OCI-LY3 (cell line): ENCODE measurements around the gene NCCRP1.

Experiments used
- H2AFZ ChIP-seq: fragments of 200-600, 300-600 bp; shearing (Covaris generic); 2 replicates; pipeline ENCODE4 v1.6.0; 2014; ENCODE audit warnings: antibody characterized with exemption, low read depth, low read length
- H3K27ac ChIP-seq: fragments of 200-600, 300-600 bp; sonication (generic); 2 replicates; pipeline ENCODE4 v1.5.1; 2014; ENCODE audit warnings: mild to moderate bottlenecking, low read length, moderate library complexity, mixed read lengths
- H3K27me3 ChIP-seq: fragments of 200-600, 300-600 bp; sonication (generic); 2 replicates; pipeline ENCODE4 v1.6.1; 2014; ENCODE audit warnings: low read depth, low read length, mixed read lengths
- H3K36me3 ChIP-seq: fragments of 200-600, 300-600 bp; sonication (generic); replicated peaks from 2 replicates; pipeline ENCODE3; 2014; ENCODE audit warnings: low read depth, low read length, mixed read lengths
- H3K4me1 ChIP-seq: fragments of 300-600, 200-600 bp; sonication (generic); 2 replicates; pipeline ENCODE4 v1.6.1; 2014; ENCODE audit warnings: low read length, mixed read lengths
- H3K4me2 ChIP-seq: fragments of 200-600, 300-600 bp; sonication (generic); 2 replicates; pipeline ENCODE4 v1.6.1; 2014; ENCODE audit warnings: low read length, mixed read lengths
- H3K4me3 ChIP-seq: fragments of 300-600, 200-600 bp; sonication (generic); 2 replicates; pipeline ENCODE4 v1.5.1; 2014; ENCODE audit warnings: antibody characterized with exemption, mild to moderate bottlenecking, low read length, moderate library complexity
- H3K79me2 ChIP-seq: fragments of 300-600, 200-600 bp; shearing (Covaris generic); 2 replicates; pipeline ENCODE4 v1.6.1; 2014; ENCODE audit warnings: mild to moderate bottlenecking, low read length, mixed read lengths
- H3K9ac ChIP-seq: fragments of 300-600, 200-600 bp; shearing (Covaris generic); 2 replicates; pipeline ENCODE4 v1.6.0; 2014; ENCODE audit warnings: mild to moderate bottlenecking, low read length, moderate library complexity
- H3K9me3 ChIP-seq: fragments of 200-600, 300-600 bp; shearing (Covaris generic); 2 replicates; pipeline ENCODE4 v1.6.1; 2014; ENCODE audit warnings: low read length, mixed read lengths; ENCODE audit not compliant: insufficient read depth
- H4K20me1 ChIP-seq: fragments of 200-600, 300-600 bp; sonication (generic); 2 replicates; pipeline ENCODE4 v1.6.1; 2016; ENCODE audit warnings: low read length, mixed read lengths; ENCODE audit not compliant: insufficient read depth
- EZH2phosphoT487 ChIP-seq: fragments of 200-600 bp; shearing (Covaris generic); IDR thresholded peaks from 2 replicates; pipeline ENCODE4 v1.6.1; 2018; ENCODE audit warnings: antibody characterized with exemption, mixed run types, low read depth
- TF ChIP-seq, protein P1 (sequence below): fragments of 200-600, 300-600 bp; sonication (generic); IDR thresholded peaks from 2 replicates; pipeline ENCODE4 v1.5.1; 2014; ENCODE audit warnings: antibody characterized with exemption, low read length, low read depth

NCCRP1 gene

DNA sequence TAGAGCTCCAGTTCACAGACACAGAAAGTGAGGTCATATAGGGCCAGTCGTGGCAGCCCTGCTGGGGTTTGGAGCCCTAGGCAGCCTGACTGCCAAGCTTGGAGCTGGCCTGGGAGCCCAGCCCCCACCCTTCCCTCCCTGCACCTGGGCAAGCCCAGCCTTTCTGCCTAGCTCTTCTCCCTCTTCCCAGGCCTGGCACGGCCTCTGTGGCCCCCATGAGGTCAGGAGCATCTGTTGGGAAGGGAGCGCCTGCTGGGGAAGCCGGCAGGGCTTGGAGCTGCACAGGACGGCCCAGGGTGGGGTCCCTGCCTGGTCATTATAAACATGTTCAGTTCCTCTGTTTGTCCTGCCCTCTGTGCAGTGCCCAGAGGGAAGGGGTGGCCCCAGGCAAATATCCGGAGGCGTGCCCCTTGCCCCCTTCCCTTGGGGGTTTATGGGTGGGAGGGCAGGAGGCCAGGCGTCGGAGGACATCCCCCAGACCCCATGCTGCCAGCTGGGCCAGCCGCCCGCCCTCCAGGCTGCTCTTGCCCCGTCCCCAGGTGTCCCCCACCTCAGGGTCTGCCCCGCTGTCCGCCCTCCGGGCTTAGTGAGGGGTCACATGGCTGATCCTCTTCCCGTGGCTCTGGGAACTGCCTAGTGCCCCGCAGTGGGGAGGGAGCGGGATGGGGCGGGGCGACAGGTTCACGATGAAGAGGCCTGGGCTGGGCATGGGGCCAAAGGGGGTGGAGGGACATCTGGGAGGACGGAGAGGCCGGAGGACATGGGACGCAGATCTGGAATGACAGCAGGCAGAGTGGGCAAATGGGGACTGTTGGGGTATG, 30.0 kb upstream of the NCCRP1 start:
- Histone ChIP-seq H3K4me3 (no peak overlapping the region), H3K4me1 (no peaks in the 10 kb centered on the region), H3K4me2 (no peak overlapping the region), H3K9me3 (no peaks in the 10 kb centered on the region), H4K20me1 (peaks cover 8% of the 10 kb centered on the region), H3K27me3 (no peaks in the 10 kb centered on the region), H3K9ac (no peak overlapping the region), H2AFZ (no peak overlapping the region), H3K36me3 (peaks cover 2% of the 10 kb centered on the region), H3K27ac (no peak overlapping the region), H3K79me2 (no peaks in the 10 kb centered on the region)
- TF ChIP-seq, protein P1, sequence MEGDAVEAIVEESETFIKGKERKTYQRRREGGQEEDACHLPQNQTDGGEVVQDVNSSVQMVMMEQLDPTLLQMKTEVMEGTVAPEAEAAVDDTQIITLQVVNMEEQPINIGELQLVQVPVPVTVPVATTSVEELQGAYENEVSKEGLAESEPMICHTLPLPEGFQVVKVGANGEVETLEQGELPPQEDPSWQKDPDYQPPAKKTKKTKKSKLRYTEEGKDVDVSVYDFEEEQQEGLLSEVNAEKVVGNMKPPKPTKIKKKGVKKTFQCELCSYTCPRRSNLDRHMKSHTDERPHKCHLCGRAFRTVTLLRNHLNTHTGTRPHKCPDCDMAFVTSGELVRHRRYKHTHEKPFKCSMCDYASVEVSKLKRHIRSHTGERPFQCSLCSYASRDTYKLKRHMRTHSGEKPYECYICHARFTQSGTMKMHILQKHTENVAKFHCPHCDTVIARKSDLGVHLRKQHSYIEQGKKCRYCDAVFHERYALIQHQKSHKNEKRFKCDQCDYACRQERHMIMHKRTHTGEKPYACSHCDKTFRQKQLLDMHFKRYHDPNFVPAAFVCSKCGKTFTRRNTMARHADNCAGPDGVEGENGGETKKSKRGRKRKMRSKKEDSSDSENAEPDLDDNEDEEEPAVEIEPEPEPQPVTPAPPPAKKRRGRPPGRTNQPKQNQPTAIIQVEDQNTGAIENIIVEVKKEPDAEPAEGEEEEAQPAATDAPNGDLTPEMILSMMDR: no peak
- TF ChIP-seq EZH2phosphoT487: no peak

DNA sequence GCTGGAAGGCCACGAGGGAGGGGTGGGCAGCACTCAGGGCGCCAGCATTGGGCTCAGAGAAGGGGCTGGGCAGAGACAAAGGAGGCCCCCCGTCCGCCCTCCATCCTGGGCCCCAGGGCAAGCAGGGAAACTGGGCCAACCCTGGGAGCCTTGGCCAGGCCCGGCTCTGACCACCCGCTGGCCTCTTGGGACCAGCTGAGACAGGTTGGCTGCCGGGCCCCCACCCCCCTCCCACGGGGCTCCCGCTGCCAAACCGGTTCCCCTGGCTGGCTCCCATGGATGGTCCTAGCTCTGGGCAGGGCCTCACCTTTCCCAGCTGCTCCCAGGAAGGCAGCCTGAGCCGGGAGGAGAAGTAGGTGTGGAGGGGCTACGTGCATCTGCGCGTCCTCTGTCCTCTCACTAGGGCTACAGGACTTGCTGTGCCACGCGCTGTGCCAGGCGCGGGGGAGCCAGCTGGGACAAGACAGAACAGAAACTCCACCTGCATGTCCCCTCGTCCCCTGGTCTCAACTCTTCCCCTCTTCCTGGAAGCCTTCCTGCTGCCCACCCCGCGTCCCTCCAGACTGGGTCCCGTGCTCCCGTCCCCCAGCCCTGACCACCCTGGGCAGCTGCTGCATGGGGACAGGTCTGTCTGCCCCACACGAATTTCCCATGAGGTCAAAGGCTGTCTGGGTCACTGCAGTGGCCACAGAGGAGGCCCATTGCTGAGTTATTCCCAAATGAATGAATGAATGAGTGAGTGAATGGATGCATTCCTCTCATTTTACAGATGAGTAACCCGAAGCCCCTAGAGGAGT, 29.1 kb upstream of the NCCRP1 start:
- H3K9ac ChIP-seq: no peak overlapping the region
- H3K27me3 ChIP-seq: no peaks in the 10 kb centered on the region
- no peaks in the 10 kb centered on the region for H3K9me3 ChIP-seq
- H2AFZ ChIP-seq: no peak overlapping the region
- H3K4me3 ChIP-seq: no peak overlapping the region
- TF ChIP-seq, protein P1: no peak
- TF ChIP-seq EZH2phosphoT487: no peak
- H3K36me3 ChIP-seq: peaks cover 2% of the 10 kb centered on the region
- H3K4me1 ChIP-seq: no peaks in the 10 kb centered on the region
- H3K27ac ChIP-seq: no peak overlapping the region
- no peak overlapping the region for H3K4me2 ChIP-seq
- no peaks in the 10 kb centered on the region for H3K79me2 ChIP-seq
- peaks cover 6% of the 10 kb centered on the region for H4K20me1 ChIP-seq

DNA sequence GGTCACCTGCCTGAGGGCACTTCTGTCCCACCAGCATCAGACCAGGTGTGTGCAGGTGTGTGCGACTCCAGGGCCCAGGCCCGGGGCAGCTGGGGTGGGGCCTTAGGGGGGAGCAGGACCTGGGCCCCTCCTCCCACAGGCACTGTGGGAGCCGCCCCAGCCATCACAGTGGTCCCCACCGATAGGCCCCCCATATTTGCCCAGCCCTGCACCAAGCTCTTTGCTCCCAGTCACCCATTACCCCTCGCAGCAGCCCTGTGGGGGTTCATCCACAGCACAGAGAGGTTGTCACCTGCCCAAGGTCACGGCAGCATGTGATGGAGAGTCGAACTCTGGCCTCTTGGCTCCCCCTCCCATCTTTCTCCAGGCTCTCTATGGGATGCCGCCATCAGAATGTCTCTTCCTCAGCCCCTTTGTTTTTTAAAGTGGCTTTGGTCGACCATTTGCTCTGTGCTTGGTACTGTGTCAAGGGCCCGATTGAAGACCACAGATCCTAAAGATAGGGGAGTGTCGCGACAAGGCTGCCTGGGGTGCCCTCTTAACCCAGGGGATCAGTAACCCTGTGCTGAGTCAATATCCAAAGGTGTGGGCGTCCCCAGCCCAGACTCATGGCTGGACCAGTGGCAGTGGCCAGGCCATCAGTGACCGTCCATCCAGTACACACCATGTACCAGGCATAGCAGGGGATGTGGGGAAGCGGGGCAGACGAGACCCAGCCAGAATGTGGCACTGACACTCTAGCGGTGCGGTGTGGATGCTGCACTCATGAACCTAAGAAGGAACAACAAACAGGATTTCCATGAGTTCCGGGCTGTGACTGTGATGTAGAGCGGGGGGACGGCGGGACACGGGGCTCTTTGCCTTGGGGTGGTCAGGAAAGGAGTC, 28.3 kb upstream of the NCCRP1 start:
- no peak overlapping the region for H3K9ac ChIP-seq
- H3K4me3 ChIP-seq: no peak overlapping the region
- no peak overlapping the region for H3K4me2 ChIP-seq
- peaks cover 2% of the 10 kb centered on the region for H3K36me3 ChIP-seq
- peaks cover 2% of the 10 kb centered on the region; the same call in 1 of the 2 replicates for H4K20me1 ChIP-seq
- no peaks in the 10 kb centered on the region for H3K4me1 ChIP-seq
- no peaks in the 10 kb centered on the region for H3K27me3 ChIP-seq
- H2AFZ ChIP-seq: no peak overlapping the region
- H3K9me3 ChIP-seq: no peaks in the 10 kb centered on the region
- H3K27ac ChIP-seq: no peak overlapping the region
- TF ChIP-seq EZH2phosphoT487: no peak
- TF ChIP-seq, protein P1: no peak
- H3K79me2 ChIP-seq: no peaks in the 10 kb centered on the region
